Endothelial cell of umbilical vein (primary cell): Measurements from ENCODE around the gene B4GALNT1. TPM values are rescaled to one million over a fixed set of nuclear protein-coding genes. Genes with fewer than 3 reads are reported as not detected.

Experiments used
- BruUV-seq: library from RNA; stranded (reverse); fragments of 400-500 nt; replicated peaks from 2 replicates; lab custom pipeline; 2021; lab: Mats Ljungman, UMichigan
- CTCF ChIA-PET: fragments of 300-600, 350-600 bp; sonication (Branson Sonifier 250); formaldehyde crosslinking; loops from one replicate; lab custom pipeline; 2021; ENCODE audit warnings: antibody characterized with exemption, inconsistent platforms; lab: Charles Lee
- POLR2A ChIA-PET: fragments of 300-600, 350-600 bp; sonication (Branson Sonifier 250); formaldehyde crosslinking; loops from one replicate; lab custom pipeline; 2021; ENCODE audit warnings: antibody characterized with exemption, inconsistent platforms; lab: Charles Lee
- DNase-seq: peaks from one replicate; pipeline ENCODE4 v3.0.0-alpha.2; 2011; ENCODE audit warnings: low read depth, low spot score
- FAIRE-seq: peaks from 2 replicates; lab custom pipeline; 2011; peaks lifted over from hg19 to GRCh38; lab: Jason Lieb, UNC
- H2AFZ ChIP-seq: 2 replicates; pipeline ENCODE4 v1.6.0; 2012; ENCODE audit warnings: low read depth, low read length, control low read depth, inconsistent platforms
- H3K27ac ChIP-seq: 2 replicates; pipeline ENCODE4 v1.5.1; 2011; ENCODE audit warnings: low read depth, mild to moderate bottlenecking, control low read depth, low read length, moderate library complexity; ENCODE audit not compliant: insufficient read depth
- H3K27me3 ChIP-seq, 2 experiments: 2 replicates each; pipeline versions ENCODE4 v1.6.0 to v1.6.1; 2011; ENCODE audit warnings: low read length in 2 of 2, mixed read lengths in 1 of 2; ENCODE audit not compliant: control insufficient read depth in 2 of 2, insufficient read depth in 2 of 2
- H3K36me3 ChIP-seq, 2 experiments: 2 replicates in 1 of 2; 3 replicates in 1 of 2; pipeline ENCODE4 v1.5.1; 2011; ENCODE audit warnings: low read length in 2 of 2, mild to moderate bottlenecking in 1 of 2, moderate library complexity in 1 of 2; ENCODE audit not compliant: control insufficient read depth in 2 of 2, insufficient read depth in 2 of 2; ENCODE audit errors: extremely low read depth in 1 of 2
- H3K4me1 ChIP-seq: 3 replicates; pipeline ENCODE4 v1.5.1; 2011; ENCODE audit warnings: mild to moderate bottlenecking, low read length; ENCODE audit not compliant: control insufficient read depth, insufficient read depth; ENCODE audit errors: extremely low read depth
- H3K4me2 ChIP-seq: 2 replicates; pipeline ENCODE4 v1.6.1; 2011; ENCODE audit warnings: low read length, control low read depth, mixed read lengths; ENCODE audit not compliant: insufficient read depth
- H3K4me3 ChIP-seq, 3 experiments: fragments of 200-600 bp in 1 of 3; sonication (generic), shearing (Covaris generic) in 1 of 3; replicated peaks in 1 of 3; 2 replicates each; pipeline ENCODE4 v1.5.1; 2011 to 2016; ENCODE audit warnings: control low read depth in 3 of 3, low read length in 3 of 3, mild to moderate bottlenecking in 2 of 3, inconsistent platforms in 1 of 3, low read depth in 1 of 3, moderate library complexity in 1 of 3; ENCODE audit not compliant: insufficient read depth in 1 of 3
- H3K79me2 ChIP-seq: 2 replicates; pipeline ENCODE4 v1.6.0; 2012; ENCODE audit warnings: low read length, inconsistent platforms; ENCODE audit not compliant: control insufficient read depth, insufficient read depth
- H3K9ac ChIP-seq: replicated peaks from 2 replicates; pipeline ENCODE3; 2011; ENCODE audit warnings: low read length, control low read depth; ENCODE audit not compliant: insufficient read depth; ENCODE audit errors: extremely low read depth
- H3K9me1 ChIP-seq: replicated peaks from 3 replicates; pipeline ENCODE4 v1.6.0; 2011; ENCODE audit warnings: mild to moderate bottlenecking, low read length; ENCODE audit not compliant: control insufficient read depth, insufficient read depth; ENCODE audit errors: extremely low read depth
- H3K9me3 ChIP-seq: replicated peaks from 2 replicates; pipeline ENCODE4 v1.5.1; 2012; ENCODE audit warnings: low read length, inconsistent platforms; ENCODE audit not compliant: control insufficient read depth, insufficient read depth
- H4K20me1 ChIP-seq: replicated peaks from 2 replicates; pipeline ENCODE3; 2011; ENCODE audit warnings: mild to moderate bottlenecking, low read length; ENCODE audit not compliant: control insufficient read depth, insufficient read depth; ENCODE audit errors: extremely low read depth
- CTCF ChIP-seq, 2 donors: IDR thresholded peaks; 1 replicate in 1 of 2; 2 replicates in 1 of 2; pipeline ENCODE4 v1.5.1; 2011; ENCODE audit warnings: low read length in 2 of 2, mild to moderate bottlenecking in 2 of 2, moderate library complexity in 2 of 2, control low read depth in 1 of 2, inconsistent platforms in 1 of 2, low read depth in 1 of 2; ENCODE audit not compliant: insufficient read depth in 1 of 2; ENCODE audit errors: extremely low read depth in 1 of 2
- EZH2 ChIP-seq: IDR thresholded peaks from 2 replicates; pipeline ENCODE4 v1.6.1; 2012; ENCODE audit warnings: borderline replicate concordance, low read depth, mild to moderate bottlenecking, moderate library complexity, low read length, inconsistent platforms; ENCODE audit not compliant: severe bottlenecking
- FOS ChIP-seq: IDR thresholded peaks from 2 replicates; pipeline ENCODE4 v1.6.1; 2011; ENCODE audit warnings: mild to moderate bottlenecking, low read length, moderate library complexity, borderline replicate concordance; ENCODE audit not compliant: insufficient read depth
- GATA2 ChIP-seq: IDR thresholded peaks from 2 replicates; pipeline ENCODE4 v1.7.0; 2011; ENCODE audit warnings: low read depth, mild to moderate bottlenecking, moderate library complexity, mixed read lengths, low read length; ENCODE audit not compliant: insufficient read length, insufficient read depth
- JUN ChIP-seq: IDR thresholded peaks from 2 replicates; pipeline ENCODE4 v1.6.1; 2011; ENCODE audit warnings: borderline replicate concordance, low read depth; ENCODE audit not compliant: insufficient read length, insufficient read depth
- MAX ChIP-seq: IDR thresholded peaks from 2 replicates; pipeline ENCODE4 v1.6.1; 2011; ENCODE audit not compliant: insufficient read depth, insufficient read length
- MYC ChIP-seq: IDR thresholded peaks from one replicate; pipeline ENCODE4 v1.6.1; 2011; ENCODE audit warnings: mild to moderate bottlenecking, low read depth, low read length
- POLR2A ChIP-seq: IDR thresholded peaks from 2 replicates; pipeline ENCODE4 v1.6.1; 2012; ENCODE audit warnings: low read depth, mild to moderate bottlenecking, control low read depth, low read length
- POLR2AphosphoS5 ChIP-seq: IDR thresholded peaks from 2 replicates; pipeline ENCODE4 v1.6.1; 2012; ENCODE audit warnings: low read depth, mild to moderate bottlenecking, control low read depth, low read length, moderate library complexity; ENCODE audit not compliant: insufficient read depth
- dilution Hi-C: fragments of 300-500 bp; cut with MboI; formaldehyde crosslinking; loops from one replicate; pipeline ENCODE4 v1.15.0; 2019; ENCODE audit warnings: low sequenced_read_pairs; ENCODE audit not compliant: extremely low pct_ligation_motif_present
- intact Hi-C: fragments of 100-400 bp; cut with micrococcal nuclease; formaldehyde crosslinking; loops from one replicate; pipeline ENCODE4 v1.10.0; 2022
- polyA plus RNA-seq, 4 experiments: library from polyadenylated mRNA; depleted of rRNA in 3 of 4; stranded (reverse) in 3 of 4; unstranded in 1 of 4; fragments of >200 nt; gene quantifications; 2 replicates each; pipeline versions ENCODE4 v1.2.1 to v1.2.3, GENCODE V29; 2011 to 2012; ENCODE audit warnings: missing spikeins in 1 of 4
- total RNA-seq: library from RNA; stranded (reverse); gene quantifications from 2 replicates; pipeline ENCODE4 v1.2.3, GENCODE V29; 2021

The B4GALNT1 gene
- total and polyA plus RNA-seq, 2 donors (not counting 3 experiments of a cell fraction or from before 2014, with no cell fraction given): 0.33 to 0.35 TPM

- BruUV-seq: no TSS peak
These were observed 11.3 kb downstream of the B4GALNT1 start for GRCh38 chr12:57621497-57622292.

More at GRCh38 chr12:57621497-57622292, 11.3 kb downstream of the B4GALNT1 start:
- H3K4me3 ChIP-seq: peak overlapping the region in 1 of 3 experiments; percentile 14
- ChIA-PET CTCF (interaction anchor here (0.7 to 7.2 kb wide), 14 partner anchors 10 to 163 kb away, joined by 3 to 113 read pairs (median 7); partner anchors contain the start of genes ARHGEF25, B4GALNT1, DTX3 and GLI1), POLR2A (no interaction called here)
- H3K4me1 ChIP-seq: peaks cover 5% of the 10 kb centered on the region
- no peaks in the 10 kb centered on the region for H3K9me3 ChIP-seq
- H3K4me2 ChIP-seq: peak overlapping the region; percentile 59
- H3K79me2 ChIP-seq: no peaks in the 10 kb centered on the region
- dilution Hi-C loops: no loop called here
- FAIRE-seq (peak; percentile 62), DNase-seq (peak; percentile 52)
- intact Hi-C loops: loop anchor here (1.0 to 2.0 kb wide), 3 partner anchors 12 to 163 kb away; partner anchors contain the start of genes B4GALNT1 and GLI1
- H2AFZ ChIP-seq: peak overlapping the region; percentile 36
- peaks cover 59 to 62% of the 10 kb centered on the region in 2 experiments for H3K27me3 ChIP-seq
- H3K27ac ChIP-seq: no peak overlapping the region
- H3K9me1 ChIP-seq: no peaks in the 10 kb centered on the region
- H3K9ac ChIP-seq: no peak overlapping the region
- no peaks in the 10 kb centered on the region for H3K36me3 ChIP-seq
- TF ChIP-seq MYC: no peak
- no peak for TF ChIP-seq POLR2A
- TF ChIP-seq JUN: no peak
- TF ChIP-seq CTCF (IDR thresholded peaks at IDR 0.05; ENCODE audit: extremely low read depth in 1 of 2, insufficient read depth in 1 of 2, low read depth in 1 of 2, low read length in 2 of 2): peak; percentile 94 to 98
- no peak for TF ChIP-seq MAX
- no peak for TF ChIP-seq POLR2AphosphoS5
- TF ChIP-seq EZH2: peak; percentile 77
- no peak for TF ChIP-seq GATA2
- no peak for TF ChIP-seq FOS
- H4K20me1 ChIP-seq: no peaks in the 10 kb centered on the region
